HCT116 (cell line): ENCODE data around the gene MMP17. TPM values are rescaled to one million over a fixed set of nuclear protein-coding genes. Genes with fewer than 3 reads are reported as not detected.
A peak's percentile ranks its signal among the peaks of the same experiment; 100 is the strongest.

Source experiments
- ATAC-seq: fragments of 200-7000 bp; cut with Tn5 transposase; 2 replicates; pipeline ENCODE4 v1.9.1; 2020; ENCODE audit warnings: mild to moderate bottlenecking, moderate library complexity
- BruUV-seq: library from RNA; stranded (reverse); fragments of 400-500 nt; replicated peaks from 2 replicates; lab custom pipeline; 2021; lab: Mats Ljungman, UMichigan
- CTCF ChIA-PET: fragments of 300-600 bp; sonication (Branson Sonifier 250); formaldehyde crosslinking; loops from one replicate; lab custom pipeline; 2021; ENCODE audit warnings: antibody characterized with exemption; lab: Charles Lee
- POLR2A ChIA-PET: fragments of 300-600, 350-600 bp; sonication (Branson Sonifier 250); formaldehyde crosslinking; loops from one replicate; lab custom pipeline; 2021; ENCODE audit warnings: antibody characterized with exemption; lab: Charles Lee
- RAD21 ChIA-PET, 2 experiments: fragments of 300-600 bp; sonication (Branson Sonifier 250); formaldehyde crosslinking; loops; one replicate each; lab custom pipeline; 2023; ENCODE audit warnings: low total read pairs in 2 of 2; ENCODE audit not compliant: uncharacterized antibody in 2 of 2, unreplicated experiment in 2 of 2, low non-redundant PET in 1 of 2; lab: Charles Lee
- DNase-seq: peaks from one replicate; pipeline ENCODE4 v3.0.0-alpha.2; 2010; ENCODE audit warnings: low read depth, low spot score
- H2AFZ ChIP-seq: fragments of 200-600 bp; shearing (Covaris generic), sonication (generic); 2 replicates; pipeline ENCODE4 v1.6.1; 2017; ENCODE audit warnings: low read depth, mixed run types, mixed read lengths, antibody characterized with exemption, low read length; ENCODE audit not compliant: poor library complexity, severe bottlenecking
- H3K27ac ChIP-seq: 2 replicates; pipeline ENCODE4 v1.5.1; 2012; ENCODE audit warnings: low read depth, low read length
- H3K27me3 ChIP-seq: fragments of 200-600 bp; sonication (generic); 2 replicates; pipeline ENCODE4 v1.6.1; 2016; ENCODE audit warnings: mixed run types, low read length, mixed read lengths; ENCODE audit not compliant: insufficient read depth
- H3K36me3 ChIP-seq, 2 experiments: fragments of 200-500 bp in 1 of 2; fragments of 200-600 bp in 1 of 2; sonication (Bioruptor generic) in 1 of 2; sonication (generic) in 1 of 2; 2 replicates each; pipeline versions ENCODE4 v1.5.1 to v1.6.1; 2014 to 2016; ENCODE audit warnings: low read length in 2 of 2, inconsistent platforms in 1 of 2, mixed read lengths in 1 of 2, mixed run types in 1 of 2; ENCODE audit not compliant: insufficient read depth in 2 of 2, control insufficient read depth in 1 of 2
- H3K4me1 ChIP-seq, 2 experiments: fragments of 200-600 bp in 1 of 2; sonication (generic) in 1 of 2; 2 replicates each; pipeline versions ENCODE4 v1.5.1 to v1.6.1; 2012 to 2017; ENCODE audit warnings: low read length in 2 of 2, inconsistent platforms in 1 of 2, mild to moderate bottlenecking in 1 of 2, mixed read lengths in 1 of 2, mixed run types in 1 of 2, moderate library complexity in 1 of 2; ENCODE audit not compliant: insufficient read depth in 2 of 2, control insufficient read depth in 1 of 2
- H3K4me2 ChIP-seq: fragments of 200-600 bp; sonication (generic); 2 replicates; pipeline ENCODE4 v1.6.1; 2017; ENCODE audit warnings: mixed run types, low read length, mixed read lengths
- H3K4me3 ChIP-seq, 2 experiments: fragments of 200-600 bp in 1 of 2; sonication (generic) in 1 of 2; replicated peaks in 1 of 2; 2 replicates each; pipeline ENCODE4 v1.5.1; 2011 to 2016; ENCODE audit warnings: low read length in 2 of 2, control low read depth in 1 of 2, low read depth in 1 of 2, mild to moderate bottlenecking in 1 of 2, mixed read lengths in 1 of 2, mixed run types in 1 of 2
- H3K79me2 ChIP-seq: fragments of 200-600 bp; sonication (generic); 2 replicates; pipeline ENCODE4 v1.6.1; 2017; ENCODE audit warnings: mild to moderate bottlenecking, mixed run types, low read length, moderate library complexity, mixed read lengths; ENCODE audit not compliant: insufficient read depth
- H3K9ac ChIP-seq: fragments of 200-600 bp; sonication (generic); 2 replicates; pipeline ENCODE4 v1.6.1; 2016; ENCODE audit warnings: low read length, mixed read lengths
- H3K9me2 ChIP-seq: fragments of 200-600 bp; sonication (generic), shearing (Covaris generic); 2 replicates; pipeline ENCODE4 v1.6.1; 2017; ENCODE audit warnings: mixed run types, mild to moderate bottlenecking, moderate library complexity; ENCODE audit not compliant: insufficient read depth
- H3K9me3 ChIP-seq, 2 experiments: fragments of 200-500 bp in 1 of 2; fragments of 200-600 bp in 1 of 2; sonication (Bioruptor generic) in 1 of 2; sonication (generic) in 1 of 2; 2 replicates each; pipeline ENCODE4 v1.6.1; 2014 to 2017; ENCODE audit warnings: low read length in 2 of 2, mixed read lengths in 2 of 2, inconsistent platforms in 1 of 2, low read depth in 1 of 2, mild to moderate bottlenecking in 1 of 2, mixed run types in 1 of 2, moderate library complexity in 1 of 2; ENCODE audit not compliant: control insufficient read depth in 1 of 2, insufficient read depth in 1 of 2
- H4K20me1 ChIP-seq: fragments of 200-600 bp; sonication (generic), shearing (Covaris generic); 2 replicates; pipeline ENCODE4 v1.6.1; 2017; ENCODE audit warnings: mixed run types, mild to moderate bottlenecking, moderate library complexity; ENCODE audit not compliant: insufficient read depth
- ATF3 ChIP-seq: IDR thresholded peaks from 2 replicates; pipeline ENCODE4 v1.6.1; 2012
- CBX3 ChIP-seq: IDR thresholded peaks from 2 replicates; pipeline ENCODE4 v1.6.1; 2012; ENCODE audit warnings: low read depth
- CEBPB ChIP-seq: IDR thresholded peaks from 2 replicates; pipeline ENCODE4 v1.6.1; 2012; ENCODE audit warnings: low read depth
- CTCF ChIP-seq, 3 experiments: fragments of 200-600 bp in 1 of 3; sonication (generic) in 1 of 3; IDR thresholded peaks in 2 of 3; conservative IDR thresholded peaks in 1 of 3; 2 replicates each; pipeline ENCODE4 v1.5.1; 2012 to 2017; ENCODE audit warnings: low read depth in 2 of 3, low read length in 2 of 3, antibody characterized with exemption in 1 of 3, borderline replicate concordance in 1 of 3, control low read depth in 1 of 3, mild to moderate bottlenecking in 1 of 3, mixed read lengths in 1 of 3, mixed run types in 1 of 3, moderate library complexity in 1 of 3; ENCODE audit not compliant: insufficient read depth in 1 of 3
- EGR1 ChIP-seq: IDR thresholded peaks from 2 replicates; pipeline ENCODE4 v1.6.1; 2012; ENCODE audit warnings: low read depth
- ELF1 ChIP-seq: IDR thresholded peaks from 2 replicates; pipeline ENCODE4 v1.6.1; 2012; ENCODE audit warnings: low read depth, borderline replicate concordance
- EZH2 ChIP-seq: fragments of 200-600 bp; sonication (generic); IDR thresholded peaks from 2 replicates; pipeline ENCODE4 v1.6.1; 2017; ENCODE audit warnings: antibody characterized with exemption, mixed run types
- EZH2phosphoT487 ChIP-seq: fragments of 200-600 bp; IDR thresholded peaks from 2 replicates; pipeline ENCODE4 v1.6.1; 2018; ENCODE audit warnings: antibody characterized with exemption, borderline replicate concordance
- FOSL1 ChIP-seq: IDR thresholded peaks from 2 replicates; pipeline ENCODE4 v1.6.1; 2012; ENCODE audit warnings: low read depth
- JUND ChIP-seq: IDR thresholded peaks from 2 replicates; pipeline ENCODE4 v1.6.1; 2012
- MAX ChIP-seq: IDR thresholded peaks from 2 replicates; pipeline ENCODE4 v1.6.1; 2012
- POLR2AphosphoS5 ChIP-seq: IDR thresholded peaks from 2 replicates; pipeline ENCODE4 v1.6.1; 2011; ENCODE audit warnings: mild to moderate bottlenecking, low read depth, low read length, moderate library complexity
- RAD21 ChIP-seq: IDR thresholded peaks from 2 replicates; pipeline ENCODE4 v1.6.1; 2012; ENCODE audit warnings: low read depth, mild to moderate bottlenecking
- SIN3A ChIP-seq: IDR thresholded peaks from 2 replicates; pipeline ENCODE4 v1.6.1; 2012; ENCODE audit warnings: low read depth
- SP1 ChIP-seq: IDR thresholded peaks from 2 replicates; pipeline ENCODE4 v1.6.1; 2012; ENCODE audit warnings: low read depth
- TCF7L2 ChIP-seq: IDR thresholded peaks from 2 replicates; pipeline ENCODE4 v1.7.0; 2011; ENCODE audit warnings: borderline replicate concordance, inconsistent platforms; ENCODE audit not compliant: insufficient read depth, insufficient read length; ENCODE audit errors: extremely low read depth
- YY1 ChIP-seq: IDR thresholded peaks from 2 replicates; pipeline ENCODE4 v1.6.1; 2011; ENCODE audit warnings: low read length, low read depth, moderate library complexity, mild to moderate bottlenecking; ENCODE audit not compliant: insufficient replicate concordance; ENCODE audit errors: extremely low read depth
- ZFX ChIP-seq: fragments of 450-650 bp; IDR thresholded peaks from 2 replicates; pipeline ENCODE4 v1.6.1; 2017
- intact Hi-C: fragments of 100-400 bp; cut with micrococcal nuclease; formaldehyde crosslinking; loops from 2 replicates; pipeline ENCODE4 v1.10.0; 2022
- total RNA-seq: library from RNA; stranded (reverse); gene quantifications from one replicate; pipeline ENCODE4 v1.2.1, GENCODE V29; 2021; ENCODE audit not compliant: unreplicated experiment

Gene MMP17
- total RNA-seq, 1 experiment from 2014 or later = 14.3 TPM

GRCh38 chr12:131779027-131779426, 49.2 kb upstream of the MMP17 start:
- no TSS peak for BruUV-seq
- Histone ChIP-seq H3K9me2 (no peaks in the 10 kb centered on the region), H3K79me2 (peaks cover 16% of the 10 kb centered on the region), H3K36me3 (peaks cover 11 to 13% of the 10 kb centered on the region in 2 experiments; a peak in 3 of 4 replicates), H3K27me3 (no peaks in the 10 kb centered on the region), H2AFZ (no peak overlapping the region), H4K20me1 (no peaks in the 10 kb centered on the region), H3K9ac (no peak overlapping the region), H3K4me1 (peaks cover 15 to 22% of the 10 kb centered on the region in 2 experiments), H3K4me3 (no peak overlapping the region), H3K27ac (no peak overlapping the region), H3K4me2 (no peak overlapping the region), H3K9me3 (no peaks in the 10 kb centered on the region)
- DNase-seq = no peak
- TF ChIP-seq YY1 (no peak), SP1 (no peak), POLR2AphosphoS5 (no peak), SIN3A (no peak), EZH2 (no peak), JUND (no peak), EZH2phosphoT487 (no peak), CEBPB (no peak), ZFX (no peak), MAX (no peak), ATF3 (no peak), TCF7L2 (no peak), RAD21 (no peak)
- no peak for ATAC-seq
- RAD21 ChIA-PET = no interaction called here
- CTCF ChIA-PET = interaction anchor here (2.0 kb wide), 1 partner anchor 24 kb away, joined by 6 read pairs; no protein-coding TSS in a partner anchor
- intact Hi-C loops = no loop called here
- POLR2A ChIA-PET = no interaction called here

GRCh38 chr12:131782061-131782460, 46.1 kb upstream of the MMP17 start:
- Histone ChIP-seq H2AFZ (no peak overlapping the region), H3K27ac (peak overlapping the region; percentile 73; the same call in 1 of the 2 replicates), H3K27me3 (no peaks in the 10 kb centered on the region), H3K9ac (no peak overlapping the region), H3K4me1 (peaks cover 23 to 33% of the 10 kb centered on the region in 2 experiments), H4K20me1 (no peaks in the 10 kb centered on the region), H3K4me2 (peak overlapping the region; percentile 78; the same call in 1 of the 2 replicates), H3K9me2 (no peaks in the 10 kb centered on the region), H3K79me2 (peaks cover 23% of the 10 kb centered on the region), H3K4me3 (no peak overlapping the region), H3K9me3 (no peaks in the 10 kb centered on the region), H3K36me3 (peaks cover 6 to 22% of the 10 kb centered on the region in 2 experiments; a peak in 3 of 4 replicates)
- intact Hi-C loops = no loop called here
- ChIA-PET RAD21 (no interaction called here), POLR2A (no interaction called here), CTCF (no interaction called here)
- no peak for DNase-seq
- no TSS peak for BruUV-seq
- no peak for ATAC-seq
- TF ChIP-seq EGR1 (no peak), SIN3A (no peak), FOSL1 (no peak), EZH2phosphoT487 (no peak), CBX3 (no peak), CEBPB (no peak), CTCF (IDR thresholded peaks at IDR 0.05 in 2 of 3, conservative IDR thresholded peaks at IDR 0.05 in 1 of 3; ENCODE audit: borderline replicate concordance in 1 of 3, insufficient read depth in 1 of 3, low read depth in 2 of 3, low read length in 2 of 3) (no peak), MAX (no peak), ZFX (no peak), ELF1 (no peak)
